Activated CD8-positive, alpha-beta memory T cell treated with anti-CD3 and anti-CD28 coated beads for 1 hour (primary cell): ENCODE measurements around the gene SMAGP.
"Not testable (repeated sequence)": the region's sequence is repeated elsewhere in the genome, so short reads cannot be mapped to it uniquely, and the experiment has no call there.

Experiments used
- DNase-seq, 2 donors: peaks; one replicate each; pipeline ENCODE4 v3.0.0-alpha.2; 2020; ENCODE audit warnings: low read depth in 1 of 2; ENCODE audit errors: extremely low read depth in 1 of 2

The SMAGP gene

DNA sequence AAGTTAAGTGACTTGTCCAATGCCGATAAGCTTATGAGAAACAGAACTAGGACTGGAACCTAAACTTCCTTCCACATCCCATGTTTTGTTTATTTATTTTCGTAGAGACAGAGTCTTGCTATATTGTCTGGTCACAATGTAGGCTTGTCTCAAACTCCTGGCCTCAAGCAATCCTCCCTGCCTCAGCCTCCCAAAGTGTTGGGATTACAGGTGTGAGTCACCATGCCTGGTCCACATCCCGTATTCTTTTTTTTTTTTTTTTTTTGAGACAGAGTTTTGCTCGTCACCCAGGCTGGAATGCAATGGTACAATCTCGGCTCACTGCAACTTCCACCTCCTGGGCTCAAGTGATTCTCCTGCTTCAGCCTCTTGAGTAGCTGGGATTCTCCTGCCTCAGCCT is 43.1 kb downstream of the SMAGP start:
- DNase-seq, result not testable (repeated sequence)

DNA sequence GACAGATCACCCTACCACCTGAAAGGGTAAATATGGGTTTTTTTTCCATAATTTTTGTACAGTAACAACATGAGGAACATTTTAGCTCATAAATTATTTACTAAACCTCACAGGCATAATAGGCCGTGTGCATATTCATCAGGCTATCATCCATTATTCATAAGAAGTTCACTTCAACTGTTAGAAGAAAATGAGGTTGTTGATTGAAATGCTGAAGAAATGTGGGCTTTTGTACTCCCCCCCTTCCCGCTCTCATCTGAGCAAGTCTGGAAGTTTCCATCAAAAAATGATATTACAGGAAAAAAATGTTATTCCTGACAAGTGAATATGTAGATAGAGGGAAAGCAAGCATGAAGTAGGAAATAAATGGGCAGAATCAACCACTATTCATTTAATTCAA is 44.4 kb downstream of the SMAGP start:
- no peak for DNase-seq

DNA sequence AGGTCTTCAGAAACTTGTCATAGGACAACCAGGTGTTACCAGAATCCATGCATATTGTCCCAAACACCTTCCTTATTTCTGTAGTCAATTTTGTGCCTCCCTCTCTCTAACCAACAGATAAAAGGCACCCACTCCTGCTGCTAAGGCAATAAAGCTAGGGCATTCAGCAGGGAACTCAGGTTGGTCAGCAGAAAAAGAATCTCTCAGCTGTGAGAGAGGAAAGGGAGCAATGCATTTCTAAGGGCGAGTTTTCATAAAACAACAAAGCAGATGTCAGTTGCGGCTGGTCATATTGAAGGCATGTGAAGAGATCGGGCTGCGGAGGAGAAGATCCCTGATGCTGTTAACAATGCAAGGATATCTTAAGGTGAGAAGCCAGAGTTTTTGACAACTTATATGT is 45.0 kb downstream of the SMAGP start:
- no peak for DNase-seq

DNA sequence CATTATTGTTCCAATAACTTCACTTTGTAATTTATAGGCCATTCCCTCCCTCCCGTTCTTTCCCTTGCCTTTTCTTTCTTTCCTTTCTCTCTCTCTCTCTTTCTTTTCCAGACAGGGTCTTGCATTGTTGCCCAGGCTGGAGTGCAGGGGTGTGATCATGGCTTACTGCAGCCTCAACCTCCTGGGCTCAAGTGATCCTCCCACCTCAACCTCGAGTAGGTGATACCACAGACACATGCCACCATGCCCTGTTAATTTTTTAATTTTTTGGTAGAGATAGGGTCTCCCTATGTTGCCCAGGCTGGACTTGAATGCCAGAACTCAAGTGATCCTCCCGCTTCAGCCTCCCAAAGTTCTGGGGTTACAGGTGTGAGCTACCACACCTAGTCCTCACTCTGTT is 45.6 kb downstream of the SMAGP start:
- no peak for DNase-seq

DNA sequence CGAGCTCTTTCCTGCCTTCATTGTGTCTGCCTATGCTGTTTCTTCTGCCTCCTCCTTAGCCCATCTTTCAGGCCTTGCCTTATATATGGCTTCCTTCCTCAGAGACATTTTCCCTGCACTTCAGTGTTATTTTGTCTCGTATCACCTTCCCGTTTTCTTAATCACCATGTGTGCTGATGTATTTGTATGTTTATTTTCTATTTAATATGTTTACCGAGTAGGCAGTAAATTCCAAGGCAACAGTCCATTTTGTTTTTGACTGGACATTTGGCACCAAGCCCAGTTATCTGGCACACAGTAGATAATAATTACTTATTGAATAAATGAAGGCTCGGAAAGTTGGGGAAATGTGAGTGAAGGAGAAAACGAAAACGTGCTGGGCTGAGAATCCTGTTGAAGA is 47.8 kb downstream of the SMAGP start:
- no peak for DNase-seq

DNA sequence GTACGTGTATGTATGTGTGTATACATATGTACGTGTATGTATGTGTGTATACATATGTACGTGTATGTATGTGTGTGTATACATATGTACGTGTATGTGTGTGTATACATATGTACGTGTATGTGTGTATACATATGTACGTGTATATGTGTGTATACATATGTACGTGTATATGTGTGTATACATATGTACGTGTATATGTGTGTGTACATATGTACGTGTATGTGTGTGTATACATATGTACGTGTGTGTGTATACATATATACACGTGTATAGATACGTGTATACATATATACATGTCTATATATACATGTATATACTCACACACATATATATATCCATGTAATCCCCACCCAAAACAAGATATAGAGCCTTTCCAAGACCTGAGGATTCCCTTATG is 50.4 kb downstream of the SMAGP start:
- not testable (repeated sequence) for DNase-seq

DNA sequence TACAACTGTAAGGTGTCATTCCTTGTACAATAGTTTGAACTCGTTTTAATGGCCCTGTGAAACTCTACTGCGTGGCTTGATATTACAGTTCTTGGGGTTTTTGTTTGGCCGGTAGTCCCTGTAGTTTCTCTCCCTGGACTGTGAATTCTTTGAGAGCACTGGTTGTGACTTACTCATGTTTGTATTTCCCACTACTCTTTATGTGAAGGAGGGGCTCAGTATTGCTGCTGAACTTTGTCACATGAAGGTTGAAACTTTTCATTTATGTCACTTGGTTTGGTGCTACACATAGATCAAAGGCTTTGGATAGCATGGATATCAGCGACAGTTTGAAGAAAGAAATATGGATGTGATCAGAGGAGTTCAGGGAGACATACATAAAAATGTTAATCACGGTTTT is 50.9 kb downstream of the SMAGP start:
- no peak for DNase-seq

DNA sequence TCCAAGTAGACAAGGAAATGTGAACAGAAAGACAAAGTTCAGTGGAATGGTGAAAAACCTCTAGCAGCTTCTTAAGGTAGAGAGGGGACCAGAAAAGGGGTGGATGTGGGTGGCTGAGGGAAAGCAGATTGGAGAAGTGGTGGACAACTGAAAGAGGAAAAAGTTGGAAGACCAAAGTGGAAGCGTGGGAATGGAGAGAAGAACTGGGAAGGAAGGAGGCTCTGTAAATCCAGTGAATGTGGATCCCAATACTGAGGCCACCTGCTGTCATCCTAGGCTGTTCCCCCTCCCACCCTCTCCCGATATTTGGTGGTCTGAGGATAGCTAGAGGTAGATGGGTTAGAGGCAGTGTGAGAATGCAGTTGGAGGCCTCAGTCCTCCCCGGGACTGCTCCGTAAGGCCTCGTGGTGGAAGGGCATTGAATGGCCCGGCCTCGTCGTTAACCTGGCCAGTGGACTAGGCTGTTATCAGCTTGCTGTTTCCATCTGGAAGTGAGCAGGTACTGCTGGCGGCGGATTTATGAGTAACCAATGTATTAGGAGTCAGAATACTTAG is 51.5 kb downstream of the SMAGP start:
- DNase-seq, result no peak

DNA sequence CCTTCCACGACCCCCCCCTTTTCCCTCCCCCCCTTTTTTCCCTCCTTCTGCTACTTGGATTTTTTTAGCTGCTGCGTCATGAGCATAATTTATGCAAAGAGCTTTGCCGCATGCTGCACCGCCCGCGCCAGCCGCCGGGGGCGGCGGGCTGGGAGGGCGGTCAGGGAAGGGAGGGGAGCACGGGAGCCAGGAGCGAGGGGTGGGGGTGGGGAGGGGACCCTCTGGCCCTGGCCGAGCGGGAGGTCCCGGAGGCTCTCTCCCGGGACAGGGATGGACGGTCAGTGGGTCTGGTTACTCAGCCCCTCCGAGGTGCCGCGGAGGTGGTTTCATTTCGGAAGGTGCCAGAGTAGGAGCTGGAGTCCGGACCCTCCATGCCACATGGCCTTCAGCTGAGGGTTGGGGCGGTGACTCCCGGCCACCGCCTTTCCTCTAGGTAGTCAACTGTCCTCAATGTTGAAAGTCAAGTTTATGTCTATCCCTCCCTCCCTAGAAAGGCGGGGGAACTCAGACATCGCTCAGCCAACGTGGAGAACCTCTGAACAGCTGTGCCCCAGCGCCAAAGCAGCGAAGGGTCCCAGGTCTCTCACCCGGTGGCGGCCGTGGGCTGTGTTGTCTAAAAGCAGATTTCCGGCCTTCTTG is 52.1 kb downstream of the SMAGP start, which contains the start of gene POU6F1:
Gene POU6F1, minus strand, starts transcription at position 95 of the 639 bp plus-strand sequence. CDS start 11,226 bp downstream, outside the sequence.
- peak; percentile 14 to 53 for DNase-seq

DNA sequence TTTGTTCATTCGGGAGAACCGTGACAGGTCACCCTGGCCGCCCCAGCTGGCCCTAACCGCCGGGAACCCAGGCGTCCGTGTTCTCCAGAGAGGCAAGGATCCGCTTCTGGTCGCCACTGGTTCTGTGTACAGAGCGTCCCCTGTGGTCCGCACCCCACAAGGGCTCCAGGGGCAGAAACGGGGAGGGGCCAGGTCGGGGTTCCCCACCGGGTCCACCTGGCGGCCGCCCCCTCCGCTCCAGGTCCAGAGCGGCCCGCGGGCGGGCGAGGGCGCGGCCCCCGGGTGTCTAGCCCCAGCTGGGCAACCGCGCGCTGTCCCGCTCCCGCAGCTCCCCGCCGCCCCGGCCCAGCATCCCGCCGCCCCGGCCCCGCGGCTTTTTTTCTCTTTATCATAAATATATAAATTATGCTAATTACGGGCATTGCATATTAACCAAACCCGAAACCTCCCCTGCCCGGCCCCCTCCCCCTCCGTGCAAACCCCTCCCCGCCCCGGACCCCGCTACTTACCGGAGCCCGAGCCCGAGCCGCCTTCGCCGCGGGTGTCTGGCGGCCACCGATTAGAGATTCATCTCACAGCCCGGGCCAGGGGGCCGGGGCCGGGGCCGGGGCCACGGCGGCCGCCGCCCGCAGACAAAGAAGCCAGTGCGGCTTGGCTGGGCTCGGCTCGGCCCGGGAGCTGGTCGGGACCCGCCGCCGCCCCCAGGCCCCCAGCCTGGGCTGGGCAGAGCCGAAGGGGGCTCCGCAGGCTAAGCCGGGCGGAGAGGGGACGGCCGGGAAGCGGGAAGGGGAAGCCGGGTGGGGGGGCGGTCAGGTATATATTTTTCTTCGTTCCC is 52.9 kb downstream of the SMAGP start:
- DNase-seq, result peak; percentile 9 to 28

DNA sequence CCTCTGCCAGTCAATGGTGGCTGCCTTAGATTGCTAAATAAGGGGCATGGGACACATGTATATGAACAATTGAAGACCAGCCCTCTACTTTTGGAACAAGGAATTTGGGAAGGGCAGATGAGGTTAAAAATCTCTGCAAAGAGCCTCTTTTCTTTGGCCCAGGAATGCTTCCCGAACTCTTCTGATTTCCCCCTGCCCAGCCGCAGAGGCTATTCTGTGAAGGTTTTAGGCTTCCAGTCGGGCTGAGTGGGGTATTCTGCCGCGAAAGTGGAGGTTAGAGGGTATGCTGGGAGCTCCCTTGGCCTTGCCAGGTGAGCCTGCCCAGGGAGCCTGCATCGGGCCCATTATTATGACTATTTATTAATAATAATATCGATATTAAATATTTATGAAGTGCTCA is 53.6 kb downstream of the SMAGP start:
- no peak for DNase-seq

DNA sequence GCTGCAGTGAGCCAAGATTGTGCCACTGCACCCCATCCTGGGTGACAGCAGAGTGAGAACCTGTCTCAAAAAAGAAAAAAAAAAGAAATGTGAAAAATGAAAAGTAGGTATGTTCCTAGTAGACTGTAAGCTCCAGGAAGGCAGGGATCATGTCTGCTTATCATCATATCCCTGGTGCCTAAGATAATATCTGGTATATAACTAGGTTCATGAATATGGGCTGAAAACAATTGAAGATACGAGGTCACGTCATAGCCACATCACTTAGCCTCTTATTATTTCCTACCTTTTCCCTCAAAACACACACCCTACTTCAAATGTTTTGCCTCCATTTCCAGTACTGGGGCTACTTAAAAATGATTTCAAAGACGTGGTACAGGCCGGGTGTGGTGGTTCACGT is 55.3 kb downstream of the SMAGP start:
- DNase-seq, result no peak

DNA sequence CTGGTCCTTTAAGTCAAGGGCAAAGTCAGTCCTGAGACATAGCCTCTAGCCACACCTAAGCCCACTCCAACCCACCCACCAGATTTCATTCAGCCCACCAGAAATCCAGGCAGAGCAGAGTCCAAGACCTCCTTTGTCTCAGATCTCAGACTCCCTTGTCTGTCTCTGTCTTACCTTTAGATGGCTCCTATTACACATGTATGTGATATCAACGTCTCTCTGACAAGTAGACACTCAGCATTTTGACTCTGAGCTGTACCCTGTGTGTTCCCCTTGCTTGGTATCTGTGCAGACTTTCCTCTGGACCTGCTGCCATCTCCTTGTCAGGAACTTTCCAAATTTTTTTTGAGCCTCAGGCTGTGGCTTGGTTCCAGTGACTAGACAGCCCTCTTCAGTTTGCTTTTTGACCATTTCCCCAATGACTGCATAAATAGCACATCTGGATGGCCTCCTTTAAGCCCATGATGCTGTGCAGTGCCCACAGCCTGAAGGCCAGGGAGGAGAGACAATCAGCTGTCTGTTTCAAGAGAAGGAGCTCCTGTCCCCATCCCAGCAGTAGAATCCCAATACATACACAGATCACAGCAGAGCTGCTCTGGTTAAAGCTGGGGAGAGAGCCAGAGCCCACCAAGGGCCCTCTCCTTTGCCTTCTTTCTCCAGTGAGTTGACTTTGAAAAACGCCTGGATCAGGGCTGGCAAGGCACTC is 59.4 kb downstream of the SMAGP start:
- no peak for DNase-seq

DNA sequence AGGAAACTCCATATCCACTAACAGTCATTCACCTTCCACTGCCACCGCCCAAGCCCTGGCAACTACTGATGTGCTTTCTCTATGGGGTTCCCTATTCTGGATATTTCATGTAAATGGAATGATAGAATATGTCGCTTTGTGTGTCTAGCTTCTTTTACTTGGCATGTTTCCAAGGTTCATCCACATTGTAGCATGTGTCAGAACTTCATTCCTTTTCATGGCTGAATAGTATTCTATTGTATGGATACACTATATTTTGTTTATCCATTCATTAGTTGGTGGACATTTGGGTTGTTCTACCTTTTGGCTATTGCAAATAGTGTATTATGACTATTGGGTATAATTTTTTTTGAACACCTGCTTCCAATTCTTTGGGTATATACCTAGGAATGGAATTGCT is 61.0 kb downstream of the SMAGP start:
- DNase-seq, result no peak

DNA sequence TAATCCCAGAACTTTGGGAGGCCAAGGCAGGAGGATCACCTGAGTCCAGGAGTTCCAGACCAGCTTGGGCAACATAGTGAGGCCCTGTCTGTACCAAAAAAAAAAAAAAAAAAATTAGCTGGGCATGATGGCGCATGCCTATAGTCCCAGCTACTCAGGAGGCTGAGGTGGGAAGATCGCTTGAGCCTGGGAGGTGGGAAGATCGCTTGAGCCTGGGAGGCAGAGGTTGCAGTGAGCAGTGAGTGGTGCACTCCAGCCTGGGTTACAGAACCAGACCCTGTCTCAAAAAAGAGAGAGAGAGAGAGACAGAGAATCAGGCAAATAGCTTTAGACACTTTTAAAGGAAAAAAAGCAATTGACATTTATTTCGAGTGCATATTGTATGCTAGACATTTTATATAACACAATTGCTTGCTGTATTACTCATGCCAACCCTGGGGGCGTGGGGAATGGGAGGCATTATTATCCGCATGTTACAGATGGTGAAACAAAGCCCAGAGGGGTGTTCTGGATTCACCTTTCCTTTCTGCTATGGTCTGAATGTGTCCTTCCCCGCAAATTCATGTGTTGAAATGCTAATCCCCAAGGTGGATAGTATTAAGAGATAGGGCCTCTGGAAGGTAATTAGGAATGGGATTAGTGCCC is 62.1 kb downstream of the SMAGP start:
- DNase-seq, result no peak

DNA sequence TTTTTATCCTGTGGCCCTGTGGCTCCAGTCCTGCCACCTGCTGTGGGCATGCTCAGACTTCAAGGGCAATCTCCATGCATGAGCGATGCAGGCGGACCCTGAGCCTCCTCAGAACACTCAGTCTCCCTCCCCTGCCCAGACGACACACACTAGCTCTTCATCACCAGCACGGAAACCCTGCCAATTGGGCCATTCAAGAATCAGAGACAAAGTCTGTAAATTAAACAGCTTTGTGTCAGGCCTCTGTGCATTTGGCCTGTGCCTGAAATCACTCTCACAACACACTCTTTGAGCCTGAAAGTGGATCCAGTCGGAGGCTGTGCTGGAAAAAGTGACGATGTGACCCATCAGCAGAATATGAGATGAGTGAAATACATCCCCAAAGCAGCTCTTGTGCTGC is 64.9 kb downstream of the SMAGP start:
- no peak for DNase-seq

DNA sequence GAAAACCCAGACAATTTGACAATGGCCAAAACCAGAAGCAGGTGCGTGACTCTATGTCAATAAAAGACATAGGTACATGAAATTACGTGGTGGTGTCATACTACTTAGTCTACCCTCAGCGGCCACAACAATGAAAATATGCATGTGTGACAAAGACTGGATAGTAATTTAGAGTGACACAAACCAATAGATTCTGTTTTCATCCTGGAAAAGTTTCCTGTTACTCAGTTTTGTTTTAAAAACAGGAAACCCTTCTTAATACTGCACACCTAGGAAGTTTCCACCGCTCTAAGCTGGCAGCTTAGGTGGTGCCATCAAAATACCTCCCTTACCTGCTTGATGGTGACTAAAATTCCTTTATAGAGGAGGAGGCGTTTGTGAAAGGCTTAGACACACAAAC is 67.5 kb downstream of the SMAGP start:
- DNase-seq, result no peak

DNA sequence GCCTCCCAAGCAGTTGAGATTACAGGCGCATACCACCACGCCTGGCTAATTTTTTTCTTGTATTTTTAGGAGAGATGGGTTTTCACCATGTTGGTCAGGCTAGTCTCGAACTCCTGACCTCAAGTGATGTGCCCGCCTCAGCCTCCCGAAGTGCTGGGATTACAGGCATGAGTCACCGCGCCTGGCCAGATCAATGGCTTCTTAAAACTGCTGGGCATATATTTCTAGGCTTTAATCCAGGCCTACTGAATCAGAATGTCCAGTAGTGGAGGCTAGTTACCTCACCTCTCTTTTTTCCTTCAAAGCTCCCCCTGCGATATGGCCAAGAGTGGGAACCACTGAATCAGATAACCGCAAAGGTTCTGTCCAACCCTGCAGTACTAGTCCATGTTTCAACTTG is 69.4 kb downstream of the SMAGP start:
- no peak for DNase-seq

DNA sequence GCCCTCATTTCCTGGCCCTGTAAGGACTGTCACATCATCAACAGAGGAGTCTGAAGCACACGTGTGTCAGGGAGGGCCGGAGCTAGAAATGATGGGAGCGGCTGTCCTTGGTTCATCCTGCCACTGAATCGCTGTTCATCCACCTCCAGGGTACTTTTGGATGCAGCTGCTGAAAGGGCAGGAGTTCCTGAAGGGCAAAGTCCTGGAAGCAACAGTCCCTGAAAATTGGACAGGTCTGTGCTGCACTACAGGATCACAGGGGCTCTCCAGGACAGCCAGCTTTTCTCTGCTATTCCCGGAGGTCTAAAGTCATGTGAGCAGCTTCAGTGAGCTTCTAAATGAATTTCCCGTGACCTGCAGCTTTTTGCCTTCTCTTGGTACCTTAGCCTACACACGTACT is 70.1 kb downstream of the SMAGP start:
- no peak for DNase-seq

DNA sequence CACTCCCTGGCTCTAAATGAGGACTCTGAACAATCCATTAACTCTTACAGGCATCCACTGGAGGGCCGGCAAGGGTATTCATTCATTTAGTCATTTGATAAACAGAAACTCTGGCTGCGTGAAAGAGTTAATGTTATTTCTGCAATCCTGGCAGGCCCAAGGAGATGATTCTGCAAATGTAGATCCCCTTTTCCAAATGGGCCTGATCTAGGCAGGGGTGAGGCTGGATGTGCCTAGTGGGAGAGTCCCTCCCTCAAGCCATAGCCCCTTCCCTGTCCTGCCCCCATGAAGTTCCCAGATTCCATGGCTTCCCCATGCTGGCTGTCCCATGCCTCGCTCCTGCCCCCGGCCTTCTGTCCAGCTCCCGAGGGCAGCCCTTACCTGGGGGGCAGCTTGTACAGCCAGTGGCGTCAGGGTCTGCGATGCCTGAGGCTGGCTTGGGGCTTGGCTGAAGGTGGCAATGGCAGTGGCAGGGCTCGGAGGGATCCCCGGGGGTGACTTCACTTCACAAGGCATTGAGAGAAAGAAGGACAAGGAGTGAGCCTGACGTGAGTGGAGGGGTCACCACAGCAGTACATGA is 70.8 kb downstream of the SMAGP start:
- no peak for DNase-seq
